Activated CD4-positive, alpha-beta memory T cell treated with anti-CD3 and anti-CD28 coated beads for 36 hours (primary cell): ENCODE results near the gene GRIK1. TPM values are rescaled to one million over a fixed set of nuclear protein-coding genes. Genes with fewer than 3 reads are reported as not detected.
"Not testable (repeated sequence)": the region's sequence is repeated elsewhere in the genome, so short reads cannot be mapped to it uniquely, and the experiment has no call there.

Source experiments
- CTCF ChIA-PET: fragments of 350-600 bp; sonication (Branson Sonifier 250); formaldehyde crosslinking; loops from one replicate; lab custom pipeline; 2021; ENCODE audit warnings: antibody characterized with exemption, inconsistent platforms; lab: Charles Lee
- POLR2A ChIA-PET: fragments of 350-600 bp; sonication (Branson Sonifier 250); formaldehyde crosslinking; loops from one replicate; lab custom pipeline; 2021; ENCODE audit warnings: antibody characterized with exemption; lab: Charles Lee
- DNase-seq: peaks from one replicate; pipeline ENCODE4 v3.0.0-alpha.2; 2020
- H3K27ac Mint-ChIP-seq: one replicate; pipeline ENCODE4 v1.8.0; 2021; ENCODE audit warnings: mixed read lengths
- H3K27me3 Mint-ChIP-seq: one replicate; pipeline ENCODE4 v1.8.0; 2021; ENCODE audit warnings: mixed read lengths
- H3K36me3 Mint-ChIP-seq: one replicate; pipeline ENCODE4 v1.8.0; 2021; ENCODE audit warnings: mixed read lengths
- H3K4me1 Mint-ChIP-seq: one replicate; pipeline ENCODE4 v1.8.0; 2021; ENCODE audit warnings: low read depth, mixed read lengths
- H3K4me3 Mint-ChIP-seq: one replicate; pipeline ENCODE4 v1.8.0; 2021; ENCODE audit warnings: mild to moderate bottlenecking, mixed read lengths
- H3K9me3 Mint-ChIP-seq: one replicate; pipeline ENCODE4 v1.8.0; 2021; ENCODE audit warnings: mixed read lengths
- intact Hi-C: fragments of 100-400 bp; cut with micrococcal nuclease; formaldehyde crosslinking; loops from one replicate; pipeline ENCODE4 v1.15.1; 2023
- total RNA-seq, 2 experiments: library from RNA; stranded (reverse); gene quantifications; one replicate each; pipeline ENCODE4 v1.2.3, GENCODE V29; 2021

Gene GRIK1
- total RNA-seq, 2 experiments from 2014 or later: not detected

DNA sequence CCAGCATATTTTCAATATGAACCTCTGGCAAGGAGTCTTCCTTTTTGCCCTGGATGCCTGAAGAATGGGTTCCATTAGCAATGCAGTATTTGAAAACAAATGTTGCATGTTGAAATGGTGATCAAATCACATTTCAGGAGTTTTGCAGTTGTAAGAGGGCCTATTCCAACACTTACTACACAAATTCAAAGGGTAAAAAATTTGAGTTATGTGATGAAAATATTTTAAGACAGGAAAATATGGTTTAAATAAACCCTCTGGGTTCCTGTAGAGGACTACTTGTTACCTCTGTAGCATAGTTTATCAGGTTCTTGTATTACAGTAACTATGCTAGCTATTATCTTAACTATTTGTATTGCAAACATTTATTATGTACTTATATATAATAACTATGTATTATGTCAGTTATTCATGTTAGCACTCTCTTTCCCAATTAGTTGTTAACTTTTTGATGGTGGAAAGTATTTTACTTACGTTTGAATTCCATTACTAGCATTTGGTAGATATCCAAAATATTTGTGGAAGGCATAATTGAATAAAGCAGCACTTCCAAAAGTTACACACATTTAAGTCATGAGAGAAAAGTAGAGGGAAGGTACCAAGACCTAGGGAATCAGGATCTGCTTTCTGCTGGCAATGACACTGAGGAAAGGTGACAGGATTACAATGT, 312.9 kb downstream of the GRIK1 start:
- POLR2A ChIA-PET: no interaction called here
- no peak overlapping the region for H3K4me3 Mint-ChIP-seq
- intact Hi-C loops: no loop called here
- H3K27ac Mint-ChIP-seq: no peak overlapping the region
- no peak for DNase-seq
- CTCF ChIA-PET: no interaction called here
- H3K9me3 Mint-ChIP-seq: no peaks in the 10 kb centered on the region
- H3K4me1 Mint-ChIP-seq: no peaks in the 10 kb centered on the region
- H3K27me3 Mint-ChIP-seq: no peaks in the 10 kb centered on the region
- H3K36me3 Mint-ChIP-seq: no peaks in the 10 kb centered on the region

DNA sequence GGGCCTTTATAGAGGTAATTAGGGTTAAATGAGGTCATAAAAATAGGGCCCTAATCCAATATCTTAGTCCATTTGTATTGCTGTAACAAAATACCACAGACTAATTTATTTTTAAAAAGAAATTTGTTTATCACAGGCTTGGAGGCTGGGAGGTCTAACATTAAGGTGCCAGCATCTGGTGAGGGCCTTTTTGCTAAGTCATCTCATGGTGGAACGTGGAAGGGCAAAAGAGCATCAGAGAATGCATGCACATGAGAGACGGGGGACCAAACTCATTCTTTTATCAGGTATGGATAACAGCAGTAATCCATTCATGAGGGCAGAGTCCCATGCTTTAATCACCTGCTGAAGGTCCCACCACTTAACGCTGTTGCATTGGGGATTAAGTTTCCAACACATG, 313.8 kb downstream of the GRIK1 start:
- Mint-ChIP-seq H3K36me3 (no peaks in the 10 kb centered on the region), H3K4me3 (no peak overlapping the region), H3K27ac (no peak overlapping the region), H3K4me1 (peaks cover 2% of the 10 kb centered on the region), H3K9me3 (no peaks in the 10 kb centered on the region), H3K27me3 (no peaks in the 10 kb centered on the region)
- DNase-seq: no peak
- intact Hi-C loops: no loop called here
- POLR2A ChIA-PET: no interaction called here
- CTCF ChIA-PET: no interaction called here

DNA sequence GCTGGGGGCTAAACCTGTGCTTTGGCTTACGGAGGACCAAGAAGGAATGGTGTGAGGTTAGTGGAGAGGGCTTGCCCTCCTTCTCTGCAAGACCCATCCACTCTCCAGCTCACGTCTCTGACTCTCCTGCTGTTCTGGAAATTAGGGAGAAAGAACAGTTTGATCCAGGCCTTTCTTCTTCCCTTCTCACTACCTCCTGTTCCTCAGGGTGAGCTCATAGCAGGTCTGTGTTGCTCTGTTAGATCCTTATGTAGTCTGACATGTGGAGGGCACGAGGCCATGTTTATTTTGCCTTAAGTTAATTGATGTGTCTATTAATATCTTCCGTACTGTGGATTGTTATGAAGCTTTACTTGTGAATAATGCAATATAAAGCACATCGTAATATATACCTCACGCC, 315.0 kb downstream of the GRIK1 start:
- H3K36me3 Mint-ChIP-seq: no peaks in the 10 kb centered on the region
- H3K4me3 Mint-ChIP-seq: no peak overlapping the region
- CTCF ChIA-PET: no interaction called here
- peaks cover 2% of the 10 kb centered on the region for H3K4me1 Mint-ChIP-seq
- POLR2A ChIA-PET: no interaction called here
- no peak for DNase-seq
- H3K27me3 Mint-ChIP-seq: no peaks in the 10 kb centered on the region
- intact Hi-C loops: no loop called here
- no peaks in the 10 kb centered on the region for H3K9me3 Mint-ChIP-seq
- H3K27ac Mint-ChIP-seq: no peak overlapping the region

DNA sequence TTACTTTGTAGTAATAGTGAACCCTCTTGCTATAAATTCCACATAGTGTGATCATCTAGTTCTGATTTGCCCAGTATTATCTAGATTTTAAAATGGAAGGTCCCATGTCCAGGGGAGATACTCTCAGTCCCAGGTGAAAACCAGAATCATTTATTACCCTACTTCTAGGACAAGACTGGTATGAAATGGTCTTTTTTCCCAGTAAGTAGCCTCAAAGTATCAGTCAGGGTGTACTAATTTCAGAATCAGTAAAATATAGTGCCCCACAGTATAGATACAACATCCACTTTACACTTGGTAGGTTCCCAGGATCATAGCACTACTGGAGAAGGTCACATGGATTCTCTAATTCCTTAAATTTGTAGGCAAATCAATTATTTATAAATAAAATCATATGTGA, 318.3 kb downstream of the GRIK1 start:
- H3K4me3 Mint-ChIP-seq: no peak overlapping the region
- no peak overlapping the region for H3K27ac Mint-ChIP-seq
- peaks cover 2% of the 10 kb centered on the region for H3K4me1 Mint-ChIP-seq
- peaks cover 4% of the 10 kb centered on the region for H3K9me3 Mint-ChIP-seq
- H3K36me3 Mint-ChIP-seq: peaks cover 4% of the 10 kb centered on the region
- no peak for DNase-seq
- no peaks in the 10 kb centered on the region for H3K27me3 Mint-ChIP-seq
- CTCF ChIA-PET: no interaction called here
- intact Hi-C loops: no loop called here
- POLR2A ChIA-PET: no interaction called here

DNA sequence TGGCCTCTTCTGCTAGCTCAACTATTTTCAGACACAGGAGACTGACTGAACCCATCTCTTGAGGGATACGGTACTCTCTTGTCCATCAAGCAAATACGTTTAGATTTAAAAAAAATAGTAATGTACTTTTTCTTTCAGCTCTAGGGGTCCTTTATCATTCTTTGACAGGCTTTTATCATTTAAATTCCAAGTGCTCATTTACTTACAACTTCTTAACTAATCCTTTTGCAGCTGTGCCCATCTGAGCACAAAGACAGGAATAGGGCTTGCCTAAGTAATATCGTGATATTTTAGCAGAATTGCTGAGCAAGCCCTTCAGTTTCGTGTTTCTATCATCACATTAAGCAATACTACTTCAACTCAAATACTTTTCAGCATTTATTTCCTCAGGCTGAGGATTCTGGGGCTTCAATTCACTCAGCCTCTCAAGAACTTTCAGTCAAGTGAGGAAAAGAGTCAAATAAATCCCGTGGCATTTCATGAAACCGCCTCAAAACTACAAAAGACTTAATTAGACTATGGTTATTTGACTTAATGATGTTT, 323.5 kb downstream of the GRIK1 start:
- Mint-ChIP-seq H3K27ac (no peak overlapping the region), H3K4me1 (peaks cover 2% of the 10 kb centered on the region), H3K36me3 (peaks cover 4% of the 10 kb centered on the region), H3K27me3 (no peaks in the 10 kb centered on the region), H3K4me3 (no peak overlapping the region), H3K9me3 (peaks cover 4% of the 10 kb centered on the region)
- ChIA-PET CTCF (no interaction called here), POLR2A (no interaction called here)
- DNase-seq: no peak
- intact Hi-C loops: no loop called here

DNA sequence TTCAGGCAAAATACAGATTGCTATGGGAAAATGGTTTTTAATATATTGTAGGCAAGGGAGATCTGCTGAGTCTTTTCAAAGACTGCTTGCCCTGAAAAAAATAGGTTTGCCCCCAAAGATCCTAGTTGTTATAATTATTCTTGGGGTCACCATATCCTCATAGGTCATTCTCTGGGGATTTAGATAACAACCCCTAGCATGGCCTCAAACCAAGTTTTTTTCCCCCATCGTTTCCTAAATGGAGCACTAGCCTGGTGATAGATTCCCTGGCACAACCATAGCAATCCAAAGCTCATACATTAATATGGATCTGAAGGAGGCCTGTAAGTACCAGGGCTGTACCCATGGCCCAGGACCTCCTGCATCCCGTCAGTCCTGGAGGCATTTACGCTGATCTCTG, 325.9 kb downstream of the GRIK1 start:
- ChIA-PET CTCF (no interaction called here), POLR2A (no interaction called here)
- H3K4me1 Mint-ChIP-seq: no peaks in the 10 kb centered on the region
- H3K36me3 Mint-ChIP-seq: peaks cover 4% of the 10 kb centered on the region
- intact Hi-C loops: no loop called here
- H3K27me3 Mint-ChIP-seq: no peaks in the 10 kb centered on the region
- no peak overlapping the region for H3K4me3 Mint-ChIP-seq
- peaks cover 4% of the 10 kb centered on the region for H3K9me3 Mint-ChIP-seq
- DNase-seq: no peak
- no peak overlapping the region for H3K27ac Mint-ChIP-seq

DNA sequence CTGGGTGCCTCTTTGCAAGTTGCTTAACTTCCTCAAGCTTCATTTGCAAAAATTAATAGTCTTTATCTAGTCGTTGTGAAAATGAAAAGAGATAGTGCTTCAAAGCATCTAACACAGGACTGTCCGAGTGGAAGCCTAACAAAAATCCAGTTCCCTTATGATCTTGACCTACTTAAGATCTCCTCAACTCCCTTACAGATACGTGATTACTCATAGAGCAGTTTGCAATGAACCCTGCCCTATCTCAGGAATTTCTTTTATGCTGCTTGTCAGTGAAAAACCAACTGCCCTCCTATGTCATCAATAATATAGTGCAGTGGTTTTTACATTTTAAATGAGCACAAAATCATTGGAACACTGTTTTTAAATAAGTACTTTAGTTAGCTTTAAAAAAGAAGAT, 326.8 kb downstream of the GRIK1 start:
- no peak overlapping the region for H3K4me3 Mint-ChIP-seq
- no peaks in the 10 kb centered on the region for H3K36me3 Mint-ChIP-seq
- no peak for DNase-seq
- H3K9me3 Mint-ChIP-seq: no peaks in the 10 kb centered on the region
- no peak overlapping the region for H3K27ac Mint-ChIP-seq
- ChIA-PET POLR2A (no interaction called here), CTCF (no interaction called here)
- intact Hi-C loops: no loop called here
- H3K4me1 Mint-ChIP-seq: no peaks in the 10 kb centered on the region
- H3K27me3 Mint-ChIP-seq: no peaks in the 10 kb centered on the region

DNA sequence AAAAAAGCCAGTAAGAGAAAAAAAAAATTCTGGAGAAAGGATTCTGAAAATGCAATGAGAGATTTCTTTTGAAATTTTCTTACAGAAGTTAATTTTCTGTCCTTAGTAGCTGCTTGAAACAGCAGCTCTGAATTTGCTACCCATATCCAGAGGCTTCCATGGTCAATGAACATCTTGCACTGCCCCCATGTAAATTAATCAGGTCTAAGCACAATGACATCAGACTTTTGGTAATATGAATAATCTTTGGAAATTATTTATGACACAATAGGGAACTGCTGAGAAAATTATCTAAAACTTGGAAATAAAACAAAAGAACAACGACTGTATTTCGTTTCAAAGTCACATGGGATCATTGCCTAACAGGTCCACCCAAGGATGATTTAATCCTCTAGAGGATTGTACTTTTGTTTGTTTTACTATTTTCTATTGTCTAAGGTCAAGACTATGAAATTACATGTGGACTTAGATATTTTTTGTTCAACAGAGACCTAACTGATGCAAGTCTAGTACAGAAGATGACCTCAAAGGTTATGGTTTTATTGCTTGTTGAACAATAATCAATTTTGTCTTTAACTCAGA, 328.9 kb downstream of the GRIK1 start:
- no peak for DNase-seq
- intact Hi-C loops: no loop called here
- Mint-ChIP-seq H3K27me3 (no peaks in the 10 kb centered on the region), H3K27ac (no peak overlapping the region), H3K4me3 (no peak overlapping the region), H3K9me3 (no peaks in the 10 kb centered on the region), H3K4me1 (no peaks in the 10 kb centered on the region), H3K36me3 (no peaks in the 10 kb centered on the region)
- CTCF ChIA-PET: no interaction called here
- POLR2A ChIA-PET: no interaction called here

DNA sequence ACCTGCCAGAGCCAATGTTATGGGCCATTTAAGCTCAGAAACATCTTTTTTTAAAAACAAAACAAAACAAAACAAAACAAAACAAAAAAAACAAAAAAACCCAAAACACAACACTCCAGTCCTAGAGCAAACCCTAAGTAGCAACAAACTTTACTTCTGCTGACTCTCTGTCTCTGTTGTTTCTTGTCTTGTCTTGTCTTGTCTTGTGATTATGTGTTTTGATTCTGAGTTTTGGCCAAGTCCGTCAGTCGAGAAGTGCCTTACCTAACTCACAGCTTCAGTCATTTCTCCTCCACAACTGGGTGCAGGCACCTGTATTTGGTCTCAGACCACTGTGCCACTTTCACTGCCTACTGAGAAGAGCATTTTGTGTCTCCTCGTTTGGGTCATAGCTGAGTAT, 333.2 kb downstream of the GRIK1 start:
- Mint-ChIP-seq H3K27me3 (no peaks in the 10 kb centered on the region), H3K4me1 (no peaks in the 10 kb centered on the region), H3K27ac (no peak overlapping the region), H3K4me3 (no peak overlapping the region), H3K36me3 (no peaks in the 10 kb centered on the region), H3K9me3 (peaks cover 3% of the 10 kb centered on the region)
- intact Hi-C loops: no loop called here
- CTCF ChIA-PET: no interaction called here
- DNase-seq: no peak
- POLR2A ChIA-PET: no interaction called here

DNA sequence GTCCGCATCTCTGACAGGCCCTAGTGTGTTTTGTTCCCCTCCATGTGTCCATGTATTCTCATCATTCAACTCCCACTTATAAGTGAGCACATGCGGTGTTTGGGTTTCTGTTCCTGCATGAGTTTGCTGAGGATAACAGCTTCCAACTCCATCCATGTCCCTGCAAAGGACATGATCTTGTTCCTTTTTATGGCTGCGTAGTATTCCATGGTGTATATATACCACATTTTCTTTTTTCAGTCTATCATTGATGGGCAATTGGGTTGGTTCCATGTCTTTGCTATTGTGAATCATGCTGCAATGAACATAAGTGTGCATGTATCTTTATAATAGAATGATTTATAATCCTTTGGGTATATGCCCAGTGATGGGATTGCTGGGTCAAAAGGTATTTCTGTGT, 334.6 kb downstream of the GRIK1 start:
- H3K27ac Mint-ChIP-seq, intact Hi-C loops, H3K9me3 Mint-ChIP-seq, DNase-seq, H3K27me3 Mint-ChIP-seq, CTCF ChIA-PET, POLR2A ChIA-PET, H3K4me3 Mint-ChIP-seq, H3K4me1 Mint-ChIP-seq, H3K36me3 Mint-ChIP-seq: not testable (repeated sequence)

DNA sequence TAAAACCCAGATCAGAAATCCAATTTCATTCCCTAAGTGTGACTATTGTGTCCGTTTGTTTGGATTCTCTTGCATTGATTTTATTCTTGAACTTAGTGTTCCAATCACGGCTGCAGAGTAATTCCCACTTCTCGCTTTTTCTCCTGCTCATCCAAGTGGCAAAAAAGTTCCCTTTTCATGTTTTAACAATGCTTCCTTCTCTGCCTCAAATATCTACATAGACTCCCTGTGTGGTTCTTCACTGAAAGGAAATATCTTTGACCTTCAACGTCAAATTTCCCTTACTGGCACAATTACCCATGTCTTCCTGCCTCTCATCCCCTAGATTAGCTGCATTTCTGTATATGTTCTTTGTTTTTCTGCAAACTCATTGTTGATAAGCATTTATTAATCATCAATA, 335.7 kb downstream of the GRIK1 start:
- H3K36me3 Mint-ChIP-seq: no peaks in the 10 kb centered on the region
- intact Hi-C loops: no loop called here
- H3K4me3 Mint-ChIP-seq: no peak overlapping the region
- H3K4me1 Mint-ChIP-seq: no peaks in the 10 kb centered on the region
- ChIA-PET CTCF (no interaction called here), POLR2A (no interaction called here)
- H3K27ac Mint-ChIP-seq: no peak overlapping the region
- peaks cover 3% of the 10 kb centered on the region for H3K9me3 Mint-ChIP-seq
- H3K27me3 Mint-ChIP-seq: no peaks in the 10 kb centered on the region
- no peak for DNase-seq

DNA sequence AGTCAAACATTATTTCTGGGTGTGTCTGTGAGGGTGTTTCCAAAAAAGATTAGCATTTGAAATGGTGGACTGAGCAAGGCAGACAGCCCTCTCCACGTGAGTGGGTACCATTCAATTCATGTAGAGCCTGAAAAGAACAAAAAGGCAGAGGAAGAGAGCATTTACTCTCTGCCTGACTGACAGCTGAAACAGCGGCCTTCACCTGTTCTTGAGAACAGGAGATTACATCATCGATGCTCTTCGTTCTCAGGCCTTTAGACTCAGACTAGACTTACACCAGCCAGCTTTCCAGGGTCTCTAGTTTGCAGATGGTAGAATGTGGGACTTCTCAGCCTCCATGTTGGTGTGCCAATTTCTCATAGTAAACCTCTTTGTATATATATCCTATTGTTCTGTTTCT, 338.7 kb downstream of the GRIK1 start:
- Mint-ChIP-seq H3K9me3 (peaks cover 3% of the 10 kb centered on the region), H3K4me3 (no peak overlapping the region), H3K27me3 (no peaks in the 10 kb centered on the region), H3K4me1 (no peaks in the 10 kb centered on the region), H3K36me3 (peaks cover 6% of the 10 kb centered on the region), H3K27ac (no peak overlapping the region)
- ChIA-PET POLR2A (no interaction called here), CTCF (no interaction called here)
- intact Hi-C loops: no loop called here
- DNase-seq: no peak

DNA sequence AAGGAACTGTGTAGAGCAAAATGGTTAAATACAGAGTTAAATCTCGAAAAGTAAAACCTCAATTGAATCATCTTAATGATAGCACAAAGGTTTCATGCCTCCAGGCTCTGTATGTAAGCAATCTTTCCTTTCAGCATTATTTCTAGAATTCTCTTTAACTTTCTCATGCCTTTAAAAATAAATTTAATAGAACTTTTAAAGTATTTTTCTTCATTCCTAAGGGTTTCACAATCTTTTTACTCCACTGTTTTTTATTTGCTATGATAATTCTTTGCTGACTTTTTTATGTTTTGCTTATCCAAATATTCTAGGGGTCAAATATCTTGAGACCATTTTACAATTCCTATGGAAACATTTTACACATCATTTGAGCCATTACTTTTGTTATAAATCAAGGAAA, 353.1 kb downstream of the GRIK1 start:
- Mint-ChIP-seq H3K4me3 (no peak overlapping the region), H3K9me3 (no peaks in the 10 kb centered on the region), H3K36me3 (no peaks in the 10 kb centered on the region), H3K27ac (no peak overlapping the region), H3K4me1 (no peaks in the 10 kb centered on the region), H3K27me3 (peaks cover 3% of the 10 kb centered on the region)
- POLR2A ChIA-PET: no interaction called here
- CTCF ChIA-PET: no interaction called here
- intact Hi-C loops: no loop called here
- no peak for DNase-seq
